SW 1271 (cell line): ENCODE results near the gene IGSF23.
"Not testable (repeated sequence)": the region's sequence is repeated elsewhere in the genome, so short reads cannot be mapped to it uniquely, and the experiment has no call there.

Experiments used
- DNase-seq, 2 experiments: peaks; one replicate each; lab custom pipeline; 2025; lab: John Stamatoyannopoulos, UW

IGSF23 gene

DNA sequence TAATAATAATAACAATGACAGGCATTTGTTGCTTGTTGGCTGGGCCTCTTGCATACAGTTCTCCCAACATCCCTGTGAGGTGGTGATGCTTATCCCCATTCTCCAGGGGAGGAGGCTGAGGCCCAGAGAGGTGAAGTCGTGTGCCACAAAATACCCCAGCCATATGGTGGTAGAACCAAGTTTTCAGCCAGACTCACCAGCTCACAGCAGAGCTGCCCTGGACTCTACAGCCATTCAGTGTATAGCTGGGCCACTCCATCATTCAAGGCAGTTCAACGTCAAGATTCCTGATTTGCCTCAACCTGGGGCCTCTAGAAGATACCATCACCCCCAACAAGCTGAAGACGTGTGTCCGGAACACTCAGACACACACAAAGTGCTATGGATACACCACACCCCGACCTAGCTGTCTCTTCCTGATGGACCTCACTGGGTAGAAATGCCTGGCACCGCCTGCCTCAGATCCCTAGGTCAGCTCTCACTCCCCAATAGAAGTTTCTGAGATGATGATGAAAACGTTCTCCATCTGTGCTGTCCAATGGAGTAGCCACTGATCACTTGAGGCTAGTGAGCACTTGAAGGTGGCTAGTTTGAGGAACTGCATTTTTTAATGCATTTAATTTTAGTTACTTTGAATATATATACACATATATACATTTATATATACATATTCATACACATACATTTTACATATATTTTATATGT lies 53.6 kb downstream of the IGSF23 start:
- DNase-seq = no peak

DNA sequence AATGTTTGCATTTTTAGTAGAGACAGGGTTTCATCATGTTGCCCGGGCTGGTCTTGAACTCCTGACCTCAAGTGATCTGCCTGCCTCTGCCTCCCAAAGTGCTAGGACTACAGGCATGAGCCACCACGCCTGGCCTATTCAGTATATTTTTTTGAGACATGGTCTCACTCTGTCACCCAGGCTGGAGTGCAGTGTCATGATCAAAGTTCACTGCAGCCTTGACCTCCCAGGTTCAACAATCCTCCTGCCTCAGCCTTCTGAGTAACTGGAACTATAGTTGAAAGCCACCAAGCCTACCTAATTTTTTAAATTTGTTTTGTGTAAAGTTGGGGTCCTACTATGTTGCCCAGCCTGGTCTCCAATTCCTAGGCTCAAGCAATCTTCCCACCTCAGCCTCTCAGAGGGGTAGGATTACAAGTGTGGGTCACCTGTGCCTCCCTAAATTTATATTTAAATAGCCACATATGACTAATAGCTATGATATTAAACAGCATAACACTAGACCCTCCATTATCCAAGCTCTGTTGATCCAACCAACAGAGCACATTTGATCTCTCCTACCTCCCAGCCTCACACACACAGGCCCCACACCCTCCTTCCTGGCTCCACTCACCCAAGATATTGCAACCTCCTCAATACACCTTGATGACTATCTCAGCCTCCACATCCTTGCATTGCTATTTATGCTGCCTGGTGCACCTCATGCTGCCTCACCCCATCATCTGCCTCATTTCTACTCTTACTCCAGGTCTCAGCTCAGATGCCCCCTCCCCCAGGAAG lies 55.8 kb downstream of the IGSF23 start:
- DNase-seq = no peak

GRCh38 chr19:44670027-44670426 lies 56.7 kb downstream of the IGSF23 start:
- DNase-seq = not testable (repeated sequence)

DNA sequence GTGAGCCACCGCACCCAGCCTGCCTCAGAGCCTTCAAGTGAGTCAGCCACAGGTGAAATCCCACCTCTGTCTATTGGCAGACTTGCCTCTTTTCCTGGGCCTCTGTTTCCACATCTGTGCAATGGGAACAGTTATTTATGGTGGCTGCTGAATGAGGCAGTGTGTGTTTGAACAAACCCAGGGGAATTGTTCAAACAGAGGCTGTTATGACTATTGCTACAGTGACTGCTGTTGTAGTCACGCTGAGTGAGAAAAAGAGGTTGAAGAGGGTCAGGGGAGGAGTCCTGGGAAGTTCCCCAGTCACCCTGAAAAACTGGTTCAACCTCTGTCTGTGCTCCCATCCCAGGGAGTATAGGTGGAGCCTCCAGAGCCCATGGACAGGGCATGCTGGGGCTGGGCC lies 58.0 kb downstream of the IGSF23 start, which contains the start of gene CEACAM19:
CEACAM19 (plus strand) TSS at position 83 of the 400 bp plus-strand sequence. CDS start 450 bp downstream, outside the sequence.
- DNase-seq = no peak

DNA sequence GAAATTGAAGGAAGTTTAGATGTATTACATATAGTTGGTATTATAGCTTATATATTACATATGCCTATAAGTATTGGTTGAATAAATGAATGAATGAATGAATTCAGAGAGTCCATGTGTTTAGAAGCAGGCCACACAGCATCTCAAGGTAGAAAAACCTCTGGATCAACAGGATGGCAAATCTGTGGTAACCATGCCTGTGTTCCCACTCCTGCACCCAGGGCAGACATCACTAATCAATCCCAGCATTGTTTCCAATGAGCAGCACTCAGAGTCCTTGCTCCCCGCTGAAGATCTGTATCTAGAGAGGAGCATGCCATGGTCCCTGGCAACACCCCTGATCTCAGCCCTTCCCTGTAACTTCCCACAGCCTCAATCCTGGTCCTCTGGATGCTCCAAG lies 58.9 kb downstream of the IGSF23 start:
- no peak for DNase-seq

GRCh38 chr19:44673510-44673909 lies 60.1 kb downstream of the IGSF23 start:
- no peak for DNase-seq

GRCh38 chr19:44675521-44675920 lies 62.2 kb downstream of the IGSF23 start:
- no peak for DNase-seq

GRCh38 chr19:44677019-44677811 lies 63.9 kb downstream of the IGSF23 start:
- no peak for DNase-seq

- no peak for DNase-seq
Observed at GRCh38 chr19:44680536-44680935, 67.2 kb downstream of the IGSF23 start.

DNA sequence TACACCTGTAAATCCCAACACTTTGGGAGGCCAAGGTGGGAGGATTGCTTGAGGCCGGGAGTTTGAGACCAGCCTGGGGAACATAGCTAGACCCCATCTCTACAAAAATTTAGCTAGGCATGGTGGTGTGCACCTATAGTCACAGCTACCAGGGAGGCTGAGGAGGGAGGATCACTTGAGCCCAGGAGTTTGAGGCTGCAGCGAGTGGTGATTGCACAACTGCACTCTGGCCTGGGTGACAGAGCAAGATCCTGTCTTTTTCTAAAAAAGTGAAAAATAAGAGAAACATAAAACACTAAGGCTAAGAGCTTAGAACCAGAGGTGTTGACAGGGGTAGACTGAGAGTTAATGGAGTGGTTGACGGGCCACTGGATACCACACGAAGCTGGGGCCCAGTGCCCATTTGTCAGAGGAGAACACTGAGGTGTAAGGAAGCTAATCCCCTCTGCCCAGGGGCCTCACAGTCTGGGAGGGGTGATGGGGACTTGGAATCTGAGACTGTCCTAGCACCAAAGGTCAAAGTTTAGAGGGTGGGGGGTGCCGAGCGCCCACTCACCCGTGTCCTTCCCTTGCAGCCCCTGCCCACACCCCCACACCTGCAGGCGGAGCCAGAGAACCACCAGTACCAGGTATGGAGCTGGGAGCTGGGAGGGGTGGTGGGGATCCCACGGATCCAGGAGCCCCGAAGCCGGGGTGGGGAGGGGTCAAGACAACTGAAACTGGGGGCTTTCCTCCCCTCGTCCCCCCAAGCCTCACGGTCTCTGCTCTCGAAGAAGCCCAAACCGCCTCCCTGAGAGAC lies 68.8 kb downstream of the IGSF23 start:
- no peak for DNase-seq

DNA sequence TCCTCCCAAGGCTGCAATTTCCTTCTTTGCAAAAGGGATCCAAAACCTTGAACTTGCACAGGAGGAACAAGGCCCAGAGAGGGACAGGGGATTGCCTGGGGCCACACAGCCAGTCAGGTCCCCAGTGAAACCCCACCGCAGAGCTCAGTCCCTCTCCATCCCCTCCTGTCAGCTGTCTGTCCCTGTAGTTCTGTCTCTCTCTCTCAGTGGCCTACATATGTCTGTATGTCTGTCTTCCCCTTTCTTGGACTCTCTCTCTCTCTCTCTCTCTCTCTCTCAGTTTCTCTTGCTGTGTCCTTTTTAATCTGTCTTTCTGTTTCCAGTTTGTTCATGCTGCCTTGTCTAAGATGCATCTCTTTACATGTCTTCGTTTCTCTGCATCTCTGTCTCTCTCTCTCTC lies 69.4 kb downstream of the IGSF23 start:
- no peak for DNase-seq

DNA sequence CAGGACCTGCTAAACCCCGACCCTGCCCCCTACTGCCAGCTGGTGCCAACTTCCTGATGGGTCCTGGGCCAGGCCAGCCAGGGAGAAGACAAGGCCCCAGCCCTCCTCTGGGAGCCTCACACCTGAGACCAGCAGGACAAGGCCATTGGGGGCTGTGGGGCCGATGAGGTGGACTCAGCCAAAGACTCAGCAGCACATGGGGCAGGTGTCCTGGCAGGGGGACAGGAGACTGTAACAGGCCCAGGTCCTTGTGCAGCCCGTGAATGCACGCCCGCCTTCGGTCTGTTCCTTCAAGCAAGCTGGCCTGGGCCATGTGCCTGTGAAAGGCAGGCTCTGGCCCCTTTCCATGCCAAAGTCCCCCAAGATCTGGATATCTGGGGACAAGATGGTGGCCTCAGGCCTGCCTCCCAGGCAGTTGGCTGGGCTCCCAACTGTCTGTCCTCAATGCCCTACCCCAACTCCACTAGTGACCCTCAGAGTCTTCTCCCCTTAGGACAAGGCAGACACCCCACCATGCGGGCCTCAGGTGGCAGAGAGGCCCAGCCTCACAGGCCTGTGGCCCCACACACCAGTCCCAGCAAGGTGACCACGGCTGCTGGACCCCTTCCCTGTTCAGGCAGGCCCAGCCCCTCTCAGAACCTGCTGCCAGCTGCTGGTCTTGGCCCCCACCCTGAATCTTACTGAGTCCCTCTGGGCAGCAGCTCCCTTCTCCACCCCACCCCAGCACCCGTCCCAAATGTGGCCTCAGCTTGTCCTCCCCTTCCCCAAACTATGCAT lies 70.3 kb downstream of the IGSF23 start:
- DNase-seq = no peak

GRCh38 chr19:44684396-44684795 lies 71.0 kb downstream of the IGSF23 start:
- DNase-seq = not testable (repeated sequence)

DNA sequence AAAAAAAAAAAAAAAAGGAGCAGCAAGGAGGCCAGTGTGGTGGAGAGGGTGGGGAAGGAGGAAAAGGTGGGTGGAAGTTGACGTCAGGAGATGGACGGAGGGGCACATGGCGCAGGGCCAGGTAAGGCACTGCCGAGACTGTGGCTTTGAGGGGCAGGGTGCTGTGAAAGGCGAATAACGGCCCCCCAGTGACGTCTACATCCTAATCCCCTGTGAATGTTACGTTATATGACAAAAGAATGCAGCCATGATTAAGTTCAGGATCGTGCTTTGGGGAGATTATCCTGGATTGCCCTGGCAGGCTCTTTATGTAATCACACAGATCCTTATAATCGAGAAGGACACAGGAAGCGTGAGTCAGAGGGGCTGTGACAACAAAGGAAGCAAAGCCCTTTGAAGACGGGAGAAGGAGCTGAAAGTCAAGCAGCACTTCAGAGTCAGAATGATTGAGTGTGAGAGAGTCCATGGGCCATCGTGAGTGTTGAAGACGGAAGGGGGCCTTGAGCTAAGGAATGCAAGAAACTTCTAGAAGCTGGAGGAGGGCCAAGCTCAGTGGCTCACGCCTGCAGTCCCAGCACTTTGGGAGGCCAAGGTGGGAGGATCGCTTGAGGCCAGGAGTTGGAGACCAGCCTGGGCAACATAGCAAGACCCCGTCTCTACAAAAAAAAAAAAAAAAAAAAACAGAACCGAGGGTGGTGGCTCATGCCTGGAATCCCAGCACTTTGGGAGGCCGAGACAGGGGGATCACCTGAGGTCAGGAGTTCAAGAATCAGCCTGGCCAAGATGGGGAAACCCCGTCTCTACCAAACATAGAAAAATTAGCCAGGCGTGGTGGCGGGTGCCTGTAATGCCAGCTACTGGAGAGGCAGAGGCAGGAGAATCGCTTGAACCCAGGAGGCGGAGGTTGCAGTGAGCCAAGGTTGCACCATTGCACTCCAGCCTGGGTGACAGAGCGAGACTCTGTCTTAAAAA lies 71.8 kb downstream of the IGSF23 start:
- peak; percentile 70 to 84 for DNase-seq

DNA sequence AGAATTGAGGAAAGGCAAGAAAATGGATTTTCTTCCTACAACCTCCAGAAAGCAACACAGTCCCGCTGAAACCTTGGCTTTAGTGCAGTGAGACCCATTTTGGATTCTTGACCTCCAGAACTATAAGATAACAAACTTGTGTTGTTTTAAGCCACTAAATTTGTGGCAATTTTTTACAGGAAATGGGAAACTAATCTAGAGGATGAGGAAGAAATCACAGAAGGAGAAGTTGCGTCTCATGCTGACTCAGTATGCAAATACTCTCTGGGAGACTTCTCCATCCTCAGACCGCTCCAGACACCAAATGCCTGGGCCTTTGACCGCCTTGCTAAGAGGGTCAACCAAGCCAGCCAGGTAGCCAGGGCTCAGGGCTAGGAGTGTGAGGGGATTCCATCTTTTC lies 72.5 kb downstream of the IGSF23 start:
- no peak for DNase-seq
